Endometrial microvascular endothelial cells (primary cell): ENCODE results near the gene PASK. TPM values are rescaled to one million over a fixed set of nuclear protein-coding genes. Genes with fewer than 3 reads are reported as not detected.
"Not testable (repeated sequence)": the region's sequence is repeated elsewhere in the genome, so short reads cannot be mapped to it uniquely, and the experiment has no call there.

ENCODE experiments used
- in situ Hi-C: cut with HindIII; loops from 2 replicates; pipeline ENCODE4 v1.10.0; 2017; ENCODE audit warnings: low sequenced_read_pairs, low pct_unique_long_range_greater_than_20kb; ENCODE audit errors: inconsistent ontology term
- total RNA-seq: library from RNA; depleted of rRNA; stranded (reverse); fragments of >200 nt; gene quantifications from one replicate; pipeline ENCODE4 v1.2.3, GENCODE V29; 2015; ENCODE audit errors: inconsistent ontology term

PASK gene
- total RNA-seq, 1 donor from 2014 or later = 4.1 TPM

GRCh38 chr2:241112046-241112445 is 37.2 kb downstream of the PASK start:
- in situ Hi-C loops = no loop called here

DNA sequence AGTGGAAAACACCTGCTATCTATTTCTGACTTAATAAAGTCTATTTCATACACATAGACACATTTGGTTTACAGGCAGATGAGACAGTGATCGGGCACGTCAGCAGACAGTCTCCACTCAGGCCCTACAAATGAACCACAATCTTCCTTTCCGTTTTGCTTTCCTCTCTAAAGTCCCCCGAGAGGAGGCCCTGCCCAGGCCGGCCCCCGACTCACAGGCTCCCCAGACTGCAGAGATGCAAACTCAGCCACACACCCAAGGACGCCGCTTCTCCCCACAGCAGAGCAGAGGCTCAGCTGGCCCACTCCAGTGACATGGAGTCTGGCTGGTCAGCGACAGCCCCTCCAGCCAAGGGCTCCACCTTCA is 37.8 kb downstream of the PASK start:
- in situ Hi-C loops = no loop called here

- in situ Hi-C loops = no loop called here
Measured at GRCh38 chr2:241110607-241111439, 38.4 kb downstream of the PASK start.

- in situ Hi-C loops = no loop called here
Measured at GRCh38 chr2:241110089-241110606, 39.1 kb downstream of the PASK start.

DNA sequence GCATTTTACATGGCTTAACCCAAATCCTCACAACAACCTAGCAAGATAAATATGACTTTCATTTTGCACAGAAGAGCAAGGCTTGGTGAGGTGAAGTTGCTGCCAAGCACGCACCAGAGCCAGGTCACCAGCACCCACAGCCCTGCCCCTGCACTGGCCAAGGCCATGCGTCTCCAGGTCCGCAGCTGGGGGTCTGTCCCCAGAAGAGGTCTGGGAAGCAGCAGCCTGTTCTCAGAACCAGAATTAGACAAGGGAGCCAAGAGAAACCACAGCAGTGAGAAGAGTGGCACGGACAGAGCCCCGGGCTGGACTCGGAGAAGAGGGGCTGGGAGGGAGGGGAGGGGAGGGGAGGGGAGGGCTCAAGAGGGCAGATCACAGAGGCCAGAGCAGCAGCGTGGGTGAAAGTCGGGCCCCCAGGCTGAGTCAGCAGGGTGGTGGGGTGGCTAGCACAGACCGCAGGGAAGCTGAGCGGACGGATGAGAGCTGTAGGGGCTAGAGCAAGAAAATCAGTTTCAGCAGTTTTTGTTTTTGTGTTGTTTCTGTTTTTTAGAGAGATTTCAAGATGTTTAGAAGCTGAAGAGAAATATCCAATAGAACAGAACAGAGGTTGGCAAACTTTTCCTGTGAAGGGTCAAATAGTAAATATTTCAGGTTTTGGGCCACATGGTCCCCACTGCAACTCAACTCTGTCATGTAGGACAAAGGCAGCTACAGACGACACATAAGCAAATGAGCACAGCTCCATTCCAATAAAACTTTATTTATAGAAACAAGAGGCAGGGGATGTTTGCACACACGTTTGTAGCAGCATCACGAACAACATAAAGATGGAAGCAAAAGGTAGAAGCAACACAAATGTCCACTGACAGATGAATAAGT is 39.8 kb downstream of the PASK start:
- in situ Hi-C loops = no loop called here

GRCh38 chr2:241108271-241109209 is 40.7 kb downstream of the PASK start:
- in situ Hi-C loops = no loop called here

- in situ Hi-C loops = no loop called here
Measured at GRCh38 chr2:241107031-241107783, 42.1 kb downstream of the PASK start.

GRCh38 chr2:241105641-241106040 is 43.6 kb downstream of the PASK start:
- in situ Hi-C loops = no loop called here

- in situ Hi-C loops = not testable (repeated sequence)
Measured at GRCh38 chr2:241104611-241105010, 44.7 kb downstream of the PASK start.

GRCh38 chr2:241103176-241103595 is 46.1 kb downstream of the PASK start:
- in situ Hi-C loops = no loop called here

DNA sequence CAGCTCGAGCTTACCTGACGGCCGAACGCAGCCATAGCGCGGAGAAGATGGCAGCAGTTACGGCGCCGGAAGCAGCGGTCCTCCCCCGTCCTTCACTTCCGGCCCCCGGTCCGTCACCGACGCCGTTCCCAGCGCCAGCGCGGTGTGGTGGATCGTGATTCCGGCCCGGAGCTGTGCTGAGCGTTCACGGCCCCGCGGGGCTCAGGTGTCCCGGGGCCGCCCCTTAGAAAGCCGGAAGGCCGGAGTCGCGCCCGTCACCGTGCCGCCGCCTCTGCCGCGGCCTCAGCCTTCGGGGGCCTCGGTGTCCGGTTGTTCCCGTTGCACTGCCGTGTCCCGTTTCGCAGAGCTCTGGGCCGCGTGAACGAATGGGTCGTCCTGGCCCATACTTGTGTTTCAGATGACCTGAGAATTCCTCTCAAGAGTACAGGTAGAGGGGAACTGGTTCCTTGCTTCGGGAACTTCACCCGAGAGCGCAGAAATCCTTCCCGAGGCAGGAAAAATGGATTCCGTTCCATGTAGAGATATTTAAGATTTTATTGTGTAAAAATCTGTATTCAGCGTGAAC is 47.0 kb downstream of the PASK start, which contains the start of gene MTERF4:
MTERF4 (minus strand) TSS at position 49 of the 565 bp plus-strand sequence; CDS start at position 35, 14 bp downstream.
- in situ Hi-C loops = no loop called here

DNA sequence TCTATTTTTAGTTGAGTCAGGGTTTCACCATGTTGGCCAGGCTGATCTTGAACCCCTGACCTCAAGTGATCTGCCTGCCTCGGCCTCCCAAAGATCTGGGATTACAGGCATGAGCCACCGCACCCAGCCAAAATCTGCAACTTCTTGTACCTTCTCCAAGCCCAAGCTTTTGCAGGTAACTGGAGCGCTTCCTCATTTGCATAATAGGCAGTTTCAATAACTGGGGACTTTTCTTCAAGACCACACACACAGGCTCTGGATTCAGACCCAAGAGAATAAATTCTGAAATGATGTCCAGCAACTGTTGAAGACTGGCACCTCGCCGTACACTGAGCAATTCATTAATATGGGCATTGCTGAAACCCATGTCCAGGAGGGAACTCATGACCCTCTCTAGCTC is 50.0 kb downstream of the PASK start:
- in situ Hi-C loops = no loop called here

- in situ Hi-C loops = no loop called here
Measured at GRCh38 chr2:241096979-241097378, 52.3 kb downstream of the PASK start.

- in situ Hi-C loops = no loop called here
Measured at GRCh38 chr2:241095594-241096290, 53.5 kb downstream of the PASK start.

DNA sequence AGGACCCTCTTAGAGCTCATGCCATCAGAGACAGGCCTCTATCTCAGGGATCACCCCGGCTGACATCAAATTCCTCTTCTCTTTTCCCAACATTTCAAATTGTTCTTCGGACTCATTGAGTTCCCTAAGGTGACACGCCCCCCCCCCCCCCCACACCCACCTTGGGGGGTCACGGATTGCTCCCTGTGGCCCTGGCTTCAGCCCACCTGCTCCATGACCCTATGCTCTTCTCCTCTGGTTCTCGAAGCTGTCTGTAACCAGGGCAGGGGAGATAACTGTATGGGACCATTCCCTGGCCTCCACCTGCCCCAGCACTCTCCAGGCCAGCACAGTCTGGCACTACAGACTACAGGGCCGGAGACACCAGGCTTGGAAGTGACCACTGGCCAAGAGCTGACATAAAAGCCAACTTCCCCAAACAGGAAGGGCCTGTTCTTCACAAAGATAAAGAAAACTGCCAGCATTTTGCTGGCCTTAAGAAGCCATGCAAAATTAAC is 54.3 kb downstream of the PASK start:
- in situ Hi-C loops = no loop called here

- in situ Hi-C loops = no loop called here
Measured at GRCh38 chr2:241094172-241094571, 55.1 kb downstream of the PASK start.
